Vagina (tissue), 2 donors: ENCODE data around the gene LPA.
"Not testable (repeated sequence)": the region's sequence is repeated elsewhere in the genome, so short reads cannot be mapped to it uniquely, and the experiment has no call there.

Experiments
- POLR2A ChIP-seq, 2 donors: fragments of 450-650 bp; IDR thresholded peaks; one replicate each; pipeline ENCODE4 v1.6.1; 2017; ENCODE audit warnings: antibody characterized with exemption in 2 of 2, mild to moderate bottlenecking in 2 of 2, moderate library complexity in 2 of 2
- TF ChIP-seq, protein P1 (sequence below), 3 experiments: fragments of 450-650 bp in 2 of 3; fragments of 200-600 bp in 1 of 3; sonication (generic) in 1 of 3; IDR thresholded peaks; one replicate each; pipeline ENCODE4 v1.5.1; 2017 to 2019; ENCODE audit warnings: antibody characterized with exemption in 3 of 3, mild to moderate bottlenecking in 2 of 3, moderate library complexity in 2 of 3

DNA sequence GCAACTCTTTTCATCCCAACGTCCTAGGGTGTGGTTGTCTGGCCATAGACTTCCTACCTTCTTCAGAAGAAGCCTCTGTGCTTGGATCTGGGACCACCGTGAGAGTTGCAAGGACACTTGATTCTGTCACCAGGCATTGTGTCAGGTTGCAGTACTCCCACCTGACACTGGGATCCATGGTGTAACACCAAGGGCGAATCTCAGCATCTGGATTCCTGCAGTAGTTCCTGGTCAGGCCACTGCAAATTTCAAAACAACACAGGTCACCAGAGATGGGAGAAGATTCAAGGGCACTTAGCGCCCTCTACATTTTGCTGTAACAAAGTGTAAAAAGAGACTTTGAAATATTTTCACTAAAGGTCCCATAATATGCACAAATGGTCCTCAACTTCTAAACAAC, 68.8 kb downstream of the LPA start:
- TF ChIP-seq, protein P1, sequence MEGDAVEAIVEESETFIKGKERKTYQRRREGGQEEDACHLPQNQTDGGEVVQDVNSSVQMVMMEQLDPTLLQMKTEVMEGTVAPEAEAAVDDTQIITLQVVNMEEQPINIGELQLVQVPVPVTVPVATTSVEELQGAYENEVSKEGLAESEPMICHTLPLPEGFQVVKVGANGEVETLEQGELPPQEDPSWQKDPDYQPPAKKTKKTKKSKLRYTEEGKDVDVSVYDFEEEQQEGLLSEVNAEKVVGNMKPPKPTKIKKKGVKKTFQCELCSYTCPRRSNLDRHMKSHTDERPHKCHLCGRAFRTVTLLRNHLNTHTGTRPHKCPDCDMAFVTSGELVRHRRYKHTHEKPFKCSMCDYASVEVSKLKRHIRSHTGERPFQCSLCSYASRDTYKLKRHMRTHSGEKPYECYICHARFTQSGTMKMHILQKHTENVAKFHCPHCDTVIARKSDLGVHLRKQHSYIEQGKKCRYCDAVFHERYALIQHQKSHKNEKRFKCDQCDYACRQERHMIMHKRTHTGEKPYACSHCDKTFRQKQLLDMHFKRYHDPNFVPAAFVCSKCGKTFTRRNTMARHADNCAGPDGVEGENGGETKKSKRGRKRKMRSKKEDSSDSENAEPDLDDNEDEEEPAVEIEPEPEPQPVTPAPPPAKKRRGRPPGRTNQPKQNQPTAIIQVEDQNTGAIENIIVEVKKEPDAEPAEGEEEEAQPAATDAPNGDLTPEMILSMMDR (IDR thresholded peaks at IDR 0.05): not testable (repeated sequence)
- TF ChIP-seq POLR2A (IDR thresholded peaks at IDR 0.05): not testable (repeated sequence)
